GM12878 (cell line): Measurements from ENCODE around the gene FBXW7. TPM values are rescaled to one million over a fixed set of nuclear protein-coding genes. Genes with fewer than 3 reads are reported as not detected.
A peak's percentile ranks its signal among the peaks of the same experiment; 100 is the strongest.

Experiments used
- ATF7 ChIP-seq: fragments of 450-650 bp; IDR thresholded peaks from 2 replicates; pipeline ENCODE4 v1.6.1; 2016; ENCODE audit warnings: low read depth, mild to moderate bottlenecking
- BCL11A ChIP-seq: IDR thresholded peaks from 2 replicates; pipeline ENCODE4 v1.6.1; 2011; ENCODE audit warnings: low read depth, low read length
- BCL3 ChIP-seq: IDR thresholded peaks from 2 replicates; pipeline ENCODE4 v1.6.1; 2011; ENCODE audit warnings: borderline replicate concordance, low read depth, mild to moderate bottlenecking, moderate library complexity, low read length; ENCODE audit not compliant: insufficient read depth, poor library complexity, severe bottlenecking
- BMI1 ChIP-seq: fragments of 450-650 bp; IDR thresholded peaks from 2 replicates; pipeline ENCODE4 v1.6.1; 2016; ENCODE audit warnings: mild to moderate bottlenecking, moderate library complexity, borderline replicate concordance
- CBX5 ChIP-seq: sonication (generic); IDR thresholded peaks from 2 replicates; pipeline ENCODE4 v1.6.1; 2016; ENCODE audit warnings: low read depth, moderate library complexity, mild to moderate bottlenecking, inconsistent platforms
- DPF2 ChIP-seq: fragments of 450-650 bp; IDR thresholded peaks from 2 replicates; pipeline ENCODE4 v1.6.1; 2017; ENCODE audit warnings: mild to moderate bottlenecking
- EED ChIP-seq: sonication (generic); IDR thresholded peaks from 2 replicates; pipeline ENCODE4 v1.6.1; 2016; ENCODE audit warnings: antibody characterized with exemption, low read depth
- EP300 ChIP-seq, 2 experiments: fragments of 150-350 bp in 1 of 2; IDR thresholded peaks; 2 replicates each; pipeline ENCODE4 v1.6.1; 2011 to 2012; ENCODE audit warnings: low read depth in 2 of 2, low read length in 2 of 2, borderline replicate concordance in 1 of 2, improper control_type of control experiment in 1 of 2, inconsistent platforms in 1 of 2; ENCODE audit not compliant: control insufficient read depth in 1 of 2
- GABPA ChIP-seq: IDR thresholded peaks from 2 replicates; pipeline ENCODE4 v1.6.1; 2014; ENCODE audit warnings: antibody characterized with exemption, low read depth, mild to moderate bottlenecking, inconsistent platforms
- HDAC6 ChIP-seq: fragments of 200-600 bp; sonication (generic); IDR thresholded peaks from one replicate; pipeline ENCODE4 v1.8.0; 2017; ENCODE audit warnings: antibody characterized with exemption; ENCODE audit not compliant: unreplicated experiment
- IKZF1 ChIP-seq: fragments of 450-650 bp; conservative IDR thresholded peaks from 2 replicates; pipeline ENCODE4 v1.6.1; 2017; ENCODE audit warnings: antibody characterized with exemption, mild to moderate bottlenecking
- IKZF2 ChIP-seq, 2 experiments: fragments of 450-650 bp; IDR thresholded peaks; 2 replicates each; pipeline ENCODE4 v1.6.1; 2017; ENCODE audit warnings: mild to moderate bottlenecking in 2 of 2, moderate library complexity in 2 of 2
- IRF4 ChIP-seq: IDR thresholded peaks from 2 replicates; pipeline ENCODE4 v1.6.1; 2011; ENCODE audit warnings: low read depth, low read length
- JUNB ChIP-seq: IDR thresholded peaks from 2 replicates; pipeline ENCODE4 v1.6.1; 2016; ENCODE audit warnings: antibody characterized with exemption, mild to moderate bottlenecking
- PAX5 ChIP-seq: IDR thresholded peaks from 2 replicates; pipeline ENCODE4 v1.6.1; 2011; ENCODE audit warnings: low read depth, low read length, borderline replicate concordance
- PAX8 ChIP-seq: fragments of 450-650 bp; IDR thresholded peaks from 2 replicates; pipeline ENCODE4 v1.6.1; 2017; ENCODE audit warnings: mild to moderate bottlenecking, moderate library complexity
- PKNOX1 ChIP-seq: fragments of 450-650 bp; IDR thresholded peaks from 2 replicates; pipeline ENCODE4 v1.6.1; 2016; ENCODE audit warnings: mild to moderate bottlenecking
- PML ChIP-seq: IDR thresholded peaks from 2 replicates; pipeline ENCODE4 v1.6.1; 2012; ENCODE audit warnings: low read length, inconsistent platforms
- RELB ChIP-seq: fragments of 450-650 bp; IDR thresholded peaks from 2 replicates; pipeline ENCODE4 v1.6.1; 2017; ENCODE audit warnings: low read depth, mild to moderate bottlenecking, moderate library complexity
- RUNX3 ChIP-seq: IDR thresholded peaks from 2 replicates; pipeline ENCODE4 v1.6.1; 2012; ENCODE audit warnings: low read length, inconsistent platforms
- SUPT20H ChIP-seq: IDR thresholded peaks from 2 replicates; pipeline ENCODE4 v1.6.1; 2011; ENCODE audit warnings: low read depth, mild to moderate bottlenecking, low read length, moderate library complexity, borderline replicate concordance; ENCODE audit not compliant: control insufficient read depth
- TCF7 ChIP-seq: IDR thresholded peaks from 2 replicates; pipeline ENCODE4 v1.6.1; 2014; ENCODE audit warnings: antibody characterized with exemption, borderline replicate concordance
- YBX1 ChIP-seq: fragments of 450-650 bp; IDR thresholded peaks from 2 replicates; pipeline ENCODE4 v1.6.1; 2016; ENCODE audit warnings: antibody characterized with exemption
- ZNF217 ChIP-seq: fragments of 450-650 bp; IDR thresholded peaks from 2 replicates; pipeline ENCODE4 v1.6.1; 2017; ENCODE audit warnings: antibody characterized with exemption, mild to moderate bottlenecking
- ZNF687 ChIP-seq: fragments of 450-650 bp; IDR thresholded peaks from 2 replicates; pipeline ENCODE4 v1.6.1; 2017; ENCODE audit warnings: mild to moderate bottlenecking, moderate library complexity
- polyA plus RNA-seq, 11 experiments: library from polyadenylated mRNA; depleted of rRNA in 4 of 11; unstranded in 6 of 11; stranded (reverse) in 5 of 11; fragments of >200 nt; fragmentation: Nextera tagmentation in 4 of 11; fragmentation: Illumina TruSeq in 1 of 11; extraction: Ambion mirVana in 4 of 11; extraction: Trizol in 1 of 11; gene quantifications; 1 replicate in 1 of 11; 2 replicates in 10 of 11; pipeline versions ENCODE4 v1.2.1 to v1.2.3, GENCODE V29; 2011 to 2016; ENCODE audit warnings: inconsistent platforms in 2 of 11, missing spikeins in 2 of 11, low read depth in 1 of 11
- total RNA-seq, 4 experiments: library from RNA; depleted of rRNA in 3 of 4; stranded (reverse); fragments of >200 nt in 3 of 4; fragmentation: Illumina TruSeq in 1 of 4; extraction: Trizol in 1 of 4; gene quantifications; 2 replicates each; pipeline versions ENCODE4 v1.2.1 to v1.2.3, GENCODE V29; 2013 to 2021

The FBXW7 gene
- total and polyA plus RNA-seq, 10 of the 15 experiments (the other 5 are each of a cell fraction or from before 2014, with no cell fraction given) = 35.8 to 118 (median 47.2) TPM

GRCh38 chr4:152485726-152486276, 50.1 kb downstream of the FBXW7 start (continued):
- no peak for TF ChIP-seq ZNF687
- peak; percentile 75 for TF ChIP-seq BCL3
- TF ChIP-seq RELB = peak; percentile 60; the same call in 1 of the 2 replicates
- no peak for TF ChIP-seq HDAC6
- no peak for TF ChIP-seq PAX8
- peak; percentile 87 for TF ChIP-seq ATF7
- peak; percentile 89 for TF ChIP-seq BCL11A
- peak; percentile 93 for TF ChIP-seq DPF2
- no peak for TF ChIP-seq YBX1
- peak; percentile 70; the same call in 1 of the 2 replicates for TF ChIP-seq BMI1
- peak; percentile 98 for TF ChIP-seq RUNX3
- TF ChIP-seq PML = peak; percentile 64; the same call in 1 of the 2 replicates
- peak; percentile 91 for TF ChIP-seq IRF4
- peak; percentile 91 for TF ChIP-seq EED
- TF ChIP-seq EP300 (IDR thresholded peaks at IDR 0.05; ENCODE audit: borderline replicate concordance in 1 of 2, control insufficient read depth in 1 of 2, low read depth in 2 of 2, low read length in 2 of 2) = peak; percentile 85 to 87; a peak in 3 of 4 replicates
- peak; percentile 95 for TF ChIP-seq JUNB
- TF ChIP-seq PAX5 = peak; percentile 81; the same call in 1 of the 2 replicates
- TF ChIP-seq TCF7 = peak; percentile 79
- peak; percentile 95 for TF ChIP-seq IKZF2 (IDR thresholded peaks at IDR 0.05)
- TF ChIP-seq CBX5 = 0 out of 2 replicates have a peak, but pooled peaks have one; percentile 42
- peak; percentile 88 for TF ChIP-seq IKZF1
- TF ChIP-seq PKNOX1 = peak; percentile 64
- TF ChIP-seq SUPT20H = no peak
- TF ChIP-seq ZNF217 = peak; percentile 84; the same call in 1 of the 2 replicates
- no peak for TF ChIP-seq GABPA
